GM12875 (cell line): Measurements from ENCODE around the gene KCNIP3.

ENCODE experiments used
- H3K4me3 ChIP-seq: one replicate; pipeline ENCODE4 v1.5.1; 2011; ENCODE audit warnings: low read depth, low read length, control low read depth
- CTCF ChIP-seq: IDR thresholded peaks from 2 replicates; pipeline ENCODE4 v1.5.1; 2011; ENCODE audit warnings: low read depth, mild to moderate bottlenecking, control low read depth, inconsistent platforms, low read length, moderate library complexity, borderline replicate concordance; ENCODE audit not compliant: insufficient read depth

KCNIP3 gene

GRCh38 chr2:95385570-95385984 lies 88.4 kb downstream of the KCNIP3 start:
- TF ChIP-seq CTCF, result no peak
- H3K4me3 ChIP-seq, result no peak overlapping the region

GRCh38 chr2:95386031-95386430 lies 88.9 kb downstream of the KCNIP3 start:
- no peak for TF ChIP-seq CTCF
- H3K4me3 ChIP-seq, result no peak overlapping the region

- TF ChIP-seq CTCF, result no peak
Observed at GRCh38 chr2:95387358-95387757, 90.2 kb downstream of the KCNIP3 start.

GRCh38 chr2:95388091-95388692 lies 91.0 kb downstream of the KCNIP3 start:
- no peak overlapping the region for H3K4me3 ChIP-seq
- no peak for TF ChIP-seq CTCF

More at GRCh38 chr2:95387358-95387757, 90.2 kb downstream of the KCNIP3 start:
- H3K4me3 ChIP-seq, result no peak overlapping the region

- H3K4me3 ChIP-seq, result no peak overlapping the region
- no peak for TF ChIP-seq CTCF
Observed at GRCh38 chr2:95388856-95389244, 91.7 kb downstream of the KCNIP3 start.

GRCh38 chr2:95389245-95390119 lies 92.3 kb downstream of the KCNIP3 start:
- peak; percentile 99 for TF ChIP-seq CTCF
- no peak overlapping the region for H3K4me3 ChIP-seq

- no peak for TF ChIP-seq CTCF
- no peak overlapping the region for H3K4me3 ChIP-seq
Observed at GRCh38 chr2:95390272-95390880, 93.2 kb downstream of the KCNIP3 start.
